CD4-positive, alpha-beta T cell treated with Interleukin-4 for 4 hours (primary cell): ENCODE measurements around the gene GPBP1L1.

Experiments
- DNase-seq: peaks from one replicate; pipeline ENCODE4 v3.0.0-alpha.2; 2020

Gene GPBP1L1

GRCh38 chr1:45585496-45586075 lies 100.7 kb downstream of the GPBP1L1 start:
- DNase-seq = no peak

- no peak for DNase-seq
Observed at GRCh38 chr1:45585110-45585426, 101.3 kb downstream of the GPBP1L1 start.

GRCh38 chr1:45584351-45585109 lies 101.8 kb downstream of the GPBP1L1 start:
- DNase-seq = peak; percentile 87

- DNase-seq = peak; percentile 89
Observed at GRCh38 chr1:45583666-45584350, 102.5 kb downstream of the GPBP1L1 start, which contains the start of gene NASP. Gene NASP (plus strand): TSS chr1:45584041. CDS start chr1:45584147, 106 bp downstream.

- DNase-seq = peak; percentile 96
Observed at GRCh38 chr1:45583264-45583665, 103.1 kb downstream of the GPBP1L1 start.
